ENCODE data around the gene TUBB1. TPM values are rescaled to one million over a fixed set of nuclear protein-coding genes. Genes with fewer than 3 reads are reported as not detected.
"Not testable (repeated sequence)": the region's sequence is repeated elsewhere in the genome, so short reads cannot be mapped to it uniquely, and the experiment has no call there.

Gene TUBB1
- total RNA-seq, 1 donor from 2014 or later, result not detected

GRCh38 chr20:59010321-59010994 lies 8.8 kb upstream of the TUBB1 start:
- no peaks in the 10 kb centered on the region for H3K36me3 ChIP-seq (ENCODE audit: control insufficient read depth, insufficient read depth, low read length)
- TF ChIP-seq CTCF (IDR thresholded peaks at IDR 0.05; ENCODE audit: insufficient read depth, low read length, poor library complexity, severe bottlenecking), result no peak
- H3K27me3 ChIP-seq (ENCODE audit: control insufficient read depth, insufficient read depth, low read length), result no peaks in the 10 kb centered on the region
- no peak for DNase-seq (ENCODE audit: low read depth)
- no peak overlapping the region for H3K4me3 ChIP-seq (ENCODE audit: low read depth, low read length)

DNA sequence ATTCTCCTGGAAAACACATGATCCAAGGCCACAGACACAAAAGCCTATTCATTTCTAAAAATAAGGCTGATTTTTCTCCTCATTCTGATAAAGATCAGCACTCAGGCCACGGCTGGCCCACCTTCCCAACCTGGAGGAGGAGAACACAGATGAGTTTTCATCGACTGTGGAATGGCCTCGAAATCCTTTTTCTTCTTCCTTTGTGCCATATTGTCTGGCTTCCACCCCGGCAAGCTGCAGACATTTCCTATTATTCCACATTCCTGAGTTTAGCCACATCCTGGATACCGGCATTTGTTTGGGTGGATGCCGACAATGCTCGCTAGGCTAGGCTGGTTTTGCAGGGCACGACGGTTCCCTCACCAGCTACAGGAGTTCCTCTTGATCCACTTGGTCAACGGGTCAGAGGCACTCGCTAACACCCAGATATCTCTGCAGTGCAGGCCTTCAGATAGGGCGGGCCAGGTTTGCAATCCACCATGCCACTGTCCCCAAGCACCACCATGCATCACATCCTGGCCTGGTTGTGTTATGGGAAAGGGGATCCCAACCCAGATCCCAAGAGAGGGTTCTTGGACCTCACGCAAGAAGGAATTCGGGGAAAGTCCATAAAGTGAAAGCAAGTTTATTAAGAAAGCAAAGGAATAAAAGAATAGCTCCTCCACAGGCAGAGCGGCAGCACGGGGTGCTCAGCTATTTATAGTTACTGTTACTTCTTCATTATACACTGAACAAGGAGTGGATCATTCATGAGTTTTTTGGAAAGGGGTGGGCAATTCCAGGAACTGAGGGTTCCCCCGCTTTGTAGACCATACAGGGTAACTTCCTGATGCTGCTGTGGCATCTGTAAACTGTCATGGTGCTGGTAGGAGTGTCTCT lies 8.0 kb upstream of the TUBB1 start:
- no peak for TF ChIP-seq CTCF (IDR thresholded peaks at IDR 0.05; ENCODE audit: insufficient read depth, low read length, poor library complexity, severe bottlenecking)
- H3K4me3 ChIP-seq (ENCODE audit: low read depth, low read length), result no peak overlapping the region
- H3K27me3 ChIP-seq (ENCODE audit: control insufficient read depth, insufficient read depth, low read length), result no peaks in the 10 kb centered on the region
- peak; percentile 79 for DNase-seq (ENCODE audit: low read depth)
- H3K36me3 ChIP-seq (ENCODE audit: control insufficient read depth, insufficient read depth, low read length), result no peaks in the 10 kb centered on the region

- H3K27me3 ChIP-seq (ENCODE audit: control insufficient read depth, insufficient read depth, low read length); H3K36me3 ChIP-seq (ENCODE audit: control insufficient read depth, insufficient read depth, low read length); H3K4me3 ChIP-seq (ENCODE audit: low read depth, low read length); DNase-seq (ENCODE audit: low read depth): not testable (repeated sequence)
Measured at GRCh38 chr20:59011874-59012157, 7.4 kb upstream of the TUBB1 start.

DNA sequence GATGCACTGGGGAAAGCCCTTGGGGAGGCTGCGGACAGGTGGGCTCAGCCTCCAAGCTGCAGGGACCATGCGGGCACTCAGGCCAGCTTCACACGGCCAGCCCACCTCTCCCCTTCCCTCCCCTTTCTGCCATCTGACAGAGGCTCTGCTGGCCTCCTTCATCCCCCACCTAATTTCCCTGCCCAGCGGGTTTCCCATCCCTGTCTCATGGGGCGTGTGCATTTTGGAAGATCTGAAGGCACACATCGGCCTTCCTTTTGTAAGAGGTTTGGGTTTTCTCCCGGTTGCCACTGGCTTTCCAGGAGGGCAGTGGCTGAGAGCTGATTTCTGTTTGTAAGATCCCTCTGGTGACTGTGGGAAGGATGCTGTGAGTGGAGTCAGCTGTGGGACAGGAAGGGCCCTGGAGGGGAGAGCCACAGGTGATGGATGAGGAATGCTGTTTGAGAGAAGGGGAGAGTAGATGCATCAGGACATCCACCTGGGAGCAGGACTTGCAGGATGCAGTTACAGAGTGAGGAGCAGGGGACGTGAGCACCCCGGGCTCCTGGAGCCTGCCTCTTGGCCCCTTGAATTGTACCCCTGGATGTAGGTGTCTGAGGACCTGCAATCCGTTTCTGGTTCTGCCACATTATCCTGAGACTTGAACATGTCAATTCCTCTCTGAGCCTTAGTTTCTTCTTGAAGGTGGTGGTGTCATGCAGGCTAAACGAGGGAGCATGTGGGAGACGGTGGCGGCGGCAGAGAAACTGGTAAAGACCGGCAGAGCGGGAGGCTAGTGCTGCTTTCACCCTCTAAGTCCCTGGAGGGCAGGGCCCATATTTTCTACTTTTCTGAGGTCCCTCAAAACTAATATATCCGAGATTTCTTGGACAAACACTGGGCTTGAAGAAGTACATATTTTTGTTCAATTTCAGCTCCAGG lies 5.9 kb upstream of the TUBB1 start:
- no peak for TF ChIP-seq CTCF (IDR thresholded peaks at IDR 0.05; ENCODE audit: insufficient read depth, low read length, poor library complexity, severe bottlenecking)
- Histone ChIP-seq H3K27me3 (ENCODE audit: control insufficient read depth, insufficient read depth, low read length) (no peaks in the 10 kb centered on the region), H3K4me3 (ENCODE audit: low read depth, low read length) (no peak overlapping the region), H3K36me3 (ENCODE audit: control insufficient read depth, insufficient read depth, low read length) (no peaks in the 10 kb centered on the region)
- DNase-seq (ENCODE audit: low read depth), result no peak

DNA sequence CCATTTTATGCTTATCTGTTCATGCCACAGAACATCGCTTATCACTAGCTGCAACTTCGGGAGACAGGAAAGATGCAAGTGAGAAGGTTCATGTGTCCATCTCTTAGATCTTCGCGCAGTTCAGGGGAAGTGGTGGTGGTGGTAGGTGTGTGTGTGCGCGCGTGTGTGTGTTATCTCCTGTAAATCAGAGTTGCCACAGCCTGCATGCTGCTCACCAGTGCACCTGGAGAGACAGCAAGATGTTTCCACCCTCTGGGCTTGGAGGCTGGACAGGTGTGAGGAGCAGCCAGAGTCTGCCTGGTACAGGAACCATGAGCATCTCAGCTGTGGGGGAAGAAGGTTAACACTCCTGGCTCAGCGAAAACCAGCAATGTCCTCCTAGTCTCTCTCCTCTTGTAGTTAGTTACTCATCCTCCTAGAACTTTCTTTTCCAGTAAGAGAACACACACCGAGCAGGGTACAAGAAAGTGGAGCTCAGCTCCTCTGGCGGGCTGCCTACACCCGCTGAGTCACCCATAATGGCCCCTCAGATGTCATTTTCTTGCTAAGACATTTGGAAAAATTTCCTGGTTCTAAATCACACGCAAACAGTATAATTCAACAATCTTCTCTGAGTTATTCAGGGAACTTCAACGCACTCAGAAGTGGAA lies 5.1 kb upstream of the TUBB1 start:
- H3K27me3 ChIP-seq (ENCODE audit: control insufficient read depth, insufficient read depth, low read length), result no peaks in the 10 kb centered on the region
- no peak for DNase-seq (ENCODE audit: low read depth)
- H3K36me3 ChIP-seq (ENCODE audit: control insufficient read depth, insufficient read depth, low read length), result no peaks in the 10 kb centered on the region
- H3K4me3 ChIP-seq (ENCODE audit: low read depth, low read length), result no peak overlapping the region
- no peak for TF ChIP-seq CTCF (IDR thresholded peaks at IDR 0.05; ENCODE audit: insufficient read depth, low read length, poor library complexity, severe bottlenecking)

Measured in kidney epithelial cell (primary cell).